HG03575 (cell line): ENCODE data around the gene STAM2.
"Not testable (repeated sequence)": the region's sequence is repeated elsewhere in the genome, so short reads cannot be mapped to it uniquely, and the experiment has no call there.

Experiments
- ATAC-seq: cut with Tn5 transposase; IDR thresholded peaks from one replicate; pipeline ENCODE4 v1.9.1; 2021; ENCODE audit not compliant: unreplicated experiment, insufficient number of reproducible peaks, low FRiP score; ENCODE audit errors: extremely low read depth

Gene STAM2

DNA sequence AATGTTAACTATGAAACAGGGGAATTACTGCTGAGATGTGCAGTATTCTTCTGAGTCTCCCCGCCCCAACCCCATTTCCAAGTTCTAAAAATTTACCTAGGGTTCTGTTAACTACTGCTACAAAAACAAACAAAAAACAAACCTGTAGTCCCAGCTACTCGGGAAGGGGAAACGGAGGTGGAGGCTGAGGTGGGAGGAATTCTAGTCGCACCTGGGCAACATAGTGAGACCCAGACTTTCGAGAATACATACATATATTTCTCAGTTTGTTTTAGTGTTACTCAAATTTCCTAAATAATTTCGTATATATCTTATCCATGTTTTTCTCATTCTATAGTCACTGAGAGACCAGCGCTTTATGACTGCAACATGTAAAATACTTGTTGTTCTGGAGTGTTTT, 989 bp downstream of the STAM2 start:
- no peak for ATAC-seq

GRCh38 chr2:152173831-152174230, 1.7 kb downstream of the STAM2 start:
- ATAC-seq: no peak

DNA sequence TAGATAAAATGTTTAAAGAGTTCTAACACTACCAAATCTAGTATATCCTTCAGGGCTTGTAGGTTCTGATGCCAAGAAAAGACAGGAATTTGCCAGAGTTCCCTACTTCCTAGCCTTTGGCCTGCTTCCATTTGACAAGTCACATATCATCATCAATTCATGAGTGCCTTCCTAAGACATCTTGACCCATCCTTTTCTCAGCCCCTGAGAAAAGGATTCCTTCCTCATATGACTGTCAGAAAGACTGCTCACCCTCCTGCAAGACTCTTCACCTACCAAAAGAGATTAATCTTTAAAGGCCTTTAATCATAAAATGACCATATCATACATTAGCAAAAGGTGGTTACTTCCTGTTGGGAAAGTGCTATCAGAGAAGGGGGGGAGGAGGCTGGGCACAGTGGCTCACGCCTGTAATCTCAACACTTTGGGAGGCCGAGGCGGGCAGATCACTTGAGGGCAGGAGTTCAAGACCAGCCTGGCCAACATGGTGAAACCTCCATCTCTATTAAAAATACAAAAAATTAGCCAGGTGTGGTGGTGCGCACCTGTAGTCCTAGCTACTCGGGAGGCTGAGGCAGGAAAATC, 3.3 kb downstream of the STAM2 start:
- not testable (repeated sequence) for ATAC-seq

DNA sequence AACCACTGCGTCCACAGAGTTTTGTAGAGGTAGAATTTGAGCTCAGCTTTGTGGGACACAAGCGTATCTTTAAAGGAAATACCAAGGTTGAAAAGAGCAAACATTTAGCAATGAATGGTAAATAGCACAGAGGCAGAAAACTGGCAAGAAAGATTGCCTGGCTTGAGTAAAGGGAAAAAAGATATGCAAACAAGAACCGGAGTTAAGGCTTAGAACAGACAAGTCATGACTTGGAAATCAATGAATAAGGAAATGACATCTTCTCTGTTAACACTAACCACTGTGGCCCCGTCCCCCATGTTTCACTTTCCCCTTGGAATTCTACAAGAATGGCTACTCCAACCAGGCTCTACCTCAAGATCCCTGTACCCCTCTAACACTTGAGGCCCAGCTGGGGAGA, 3.8 kb downstream of the STAM2 start:
- ATAC-seq: no peak

DNA sequence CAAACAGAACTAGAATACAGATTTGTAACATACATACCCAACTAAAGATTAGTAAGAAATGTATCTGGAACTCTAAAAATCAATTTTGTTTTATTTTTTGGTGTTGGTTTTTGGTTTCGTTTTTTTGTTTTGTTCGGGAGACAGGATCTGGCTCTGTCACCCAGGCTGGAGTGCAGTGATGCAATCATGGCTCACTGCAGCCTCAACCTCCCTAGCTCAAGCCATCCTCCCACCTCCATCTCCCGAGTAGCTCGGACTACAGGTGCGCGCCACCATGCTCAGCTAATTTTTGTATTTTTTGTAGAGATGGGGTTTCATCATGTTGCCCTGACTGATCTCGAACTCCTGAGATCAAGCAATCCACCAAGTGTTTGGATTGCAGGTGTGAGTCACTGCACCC, 6.4 kb downstream of the STAM2 start:
- not testable (repeated sequence) for ATAC-seq

GRCh38 chr2:152167470-152167869, 8.1 kb downstream of the STAM2 start:
- not testable (repeated sequence) for ATAC-seq

GRCh38 chr2:152167065-152167464, 8.5 kb downstream of the STAM2 start:
- no peak for ATAC-seq

GRCh38 chr2:152166633-152167032, 8.9 kb downstream of the STAM2 start:
- ATAC-seq: peak; percentile 77

GRCh38 chr2:152165780-152166179, 9.8 kb downstream of the STAM2 start:
- ATAC-seq: no peak

- ATAC-seq: no peak
Measured at GRCh38 chr2:152165306-152165705, 10.3 kb downstream of the STAM2 start.

DNA sequence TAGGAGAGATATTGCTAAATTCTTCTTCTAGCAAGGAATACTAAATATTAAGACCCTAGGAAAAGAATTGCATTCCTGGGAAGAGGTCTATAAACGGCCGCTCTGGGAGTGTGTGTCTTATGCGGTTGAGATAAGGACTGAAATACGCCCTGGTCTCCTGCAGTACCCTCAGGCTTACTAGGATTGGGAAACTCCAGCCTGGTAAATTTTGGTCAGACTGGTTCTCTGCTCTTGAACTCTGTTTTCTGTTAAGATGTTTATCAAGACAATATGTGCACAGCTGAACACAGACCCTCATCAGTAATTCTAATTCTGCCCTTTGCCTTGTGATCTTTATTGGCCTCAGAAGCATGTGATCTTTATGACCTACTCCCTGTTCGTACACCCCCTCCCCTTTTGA, 11.9 kb downstream of the STAM2 start:
- ATAC-seq: not testable (repeated sequence)

- ATAC-seq: no peak
Measured at GRCh38 chr2:152162141-152162540, 13.4 kb downstream of the STAM2 start.

DNA sequence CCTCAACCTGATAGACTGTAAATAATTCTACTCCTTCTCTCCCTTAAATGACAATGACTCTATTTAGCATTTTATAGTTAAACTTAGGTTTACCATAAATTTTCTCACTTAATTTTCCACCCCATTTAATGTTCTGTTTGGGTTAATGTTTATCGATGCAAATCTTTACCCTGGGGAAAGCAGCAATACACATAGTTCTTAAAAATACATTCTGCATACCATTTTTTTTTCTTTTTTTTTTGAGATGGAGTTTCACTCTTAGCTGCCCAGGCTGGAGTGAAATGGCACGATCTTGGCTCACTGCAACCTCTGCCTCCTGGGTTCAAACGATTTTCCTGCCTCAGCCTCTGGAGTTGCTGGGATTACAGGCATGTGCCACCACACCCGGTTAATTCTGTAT, 14.0 kb downstream of the STAM2 start:
- ATAC-seq: no peak

- ATAC-seq: not testable (repeated sequence)
Measured at GRCh38 chr2:152160378-152160777, 15.2 kb downstream of the STAM2 start.

DNA sequence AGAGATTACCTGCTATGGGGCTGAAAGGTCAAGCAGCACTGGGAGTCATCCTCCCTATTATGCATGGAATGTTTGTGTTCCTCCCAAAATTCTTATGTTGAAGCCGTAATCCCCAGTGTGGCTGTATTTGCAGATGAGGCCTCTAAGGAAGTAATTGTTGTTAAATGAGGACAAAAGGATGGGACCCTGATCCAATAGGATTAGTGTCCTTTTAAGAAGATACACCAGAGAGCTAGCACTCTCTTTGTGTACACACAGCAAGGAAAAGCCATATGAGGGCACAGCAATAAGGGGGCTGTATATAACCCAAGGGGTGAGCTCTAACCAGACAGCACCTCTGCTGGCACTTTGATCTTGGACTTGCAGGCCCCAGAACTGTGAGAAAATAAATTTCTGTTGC, 18.3 kb downstream of the STAM2 start:
- no peak for ATAC-seq

DNA sequence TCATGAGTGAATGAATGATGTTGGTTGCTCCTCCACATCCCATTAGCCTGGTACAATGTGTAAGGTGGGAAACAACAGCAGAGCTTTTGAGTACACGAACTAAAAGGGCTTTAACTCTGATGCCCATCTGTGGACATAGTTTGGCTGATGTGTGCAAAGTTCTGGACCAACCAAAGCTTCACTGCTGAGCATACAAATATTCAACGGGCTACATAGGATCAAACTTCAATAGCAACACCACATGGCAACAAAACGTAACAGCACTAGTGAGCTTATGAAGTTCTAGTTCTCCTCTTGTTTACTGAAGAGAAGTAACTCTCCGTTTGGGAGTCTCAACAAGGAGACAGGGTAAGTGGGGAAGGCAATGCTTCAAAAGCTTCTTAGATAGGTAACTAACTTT, 20.4 kb downstream of the STAM2 start:
- no peak for ATAC-seq

DNA sequence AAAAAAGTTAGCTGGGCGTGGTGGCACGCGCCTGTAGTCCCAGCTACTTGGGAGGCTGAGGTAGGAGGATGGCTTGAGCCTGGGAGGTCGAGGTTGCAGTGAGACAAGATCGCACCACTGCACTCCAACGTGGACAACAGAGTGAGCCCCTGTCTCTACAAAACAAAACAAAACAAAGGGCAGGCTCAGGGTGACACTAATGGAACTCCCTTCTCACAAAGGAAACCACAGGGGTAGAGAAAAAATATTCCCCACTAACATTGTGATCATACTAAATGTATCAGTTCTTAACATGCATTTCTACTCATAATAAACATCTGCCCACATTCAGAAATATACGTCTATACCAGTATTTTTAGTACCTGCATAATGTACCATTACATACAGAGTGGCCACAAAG, 21.1 kb downstream of the STAM2 start:
- ATAC-seq: no peak

- ATAC-seq: no peak
Measured at GRCh38 chr2:152134488-152135280, 40.9 kb downstream of the STAM2 start.

DNA sequence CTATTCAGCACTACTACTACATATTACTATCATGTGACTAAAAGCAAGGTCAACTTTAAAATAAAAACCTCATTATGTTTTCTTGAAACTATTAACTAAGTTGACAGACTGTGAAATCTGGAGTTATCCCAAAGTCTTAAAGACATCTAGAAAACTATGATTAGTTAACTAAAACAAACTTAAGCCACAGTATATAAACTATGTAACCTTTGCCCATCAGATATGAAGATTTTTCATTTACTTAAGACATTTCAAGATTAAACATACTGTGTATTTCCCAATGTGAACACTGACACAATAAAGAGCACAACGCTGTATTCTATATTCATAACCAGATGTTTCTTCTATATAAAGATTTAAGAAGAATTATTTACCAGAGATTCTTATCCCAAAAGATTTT, 43.3 kb downstream of the STAM2 start:
- ATAC-seq: no peak

- ATAC-seq: no peak
Measured at GRCh38 chr2:152127628-152128027, 47.9 kb downstream of the STAM2 start.

DNA sequence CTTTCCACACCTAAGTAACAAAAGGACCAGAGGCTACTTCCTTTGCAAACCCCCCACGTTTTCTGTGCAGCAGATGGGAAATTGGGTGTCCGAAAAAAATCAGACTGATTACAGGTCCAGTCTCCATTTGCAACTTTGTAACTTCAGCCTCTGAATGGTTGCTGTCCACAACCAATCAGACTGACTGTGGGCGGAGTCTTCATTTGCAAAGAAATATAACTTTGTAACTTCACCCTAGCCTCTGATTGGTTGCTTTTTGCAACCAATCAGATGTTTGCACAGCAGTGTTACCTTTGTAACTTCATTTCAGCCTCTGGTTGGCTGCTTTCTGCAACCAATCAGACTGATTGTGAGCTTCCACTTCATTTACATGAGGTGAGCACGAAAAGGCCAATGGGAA, 48.9 kb downstream of the STAM2 start:
- ATAC-seq: no peak
